Activated CD4-positive, alpha-beta T cell treated with anti-CD3 and anti-CD28 coated beads for 36 hours (primary cell): Measurements from ENCODE around the gene ANGPTL2. TPM values are rescaled to one million over a fixed set of nuclear protein-coding genes. Genes with fewer than 3 reads are reported as not detected.
"Not testable (repeated sequence)": the region's sequence is repeated elsewhere in the genome, so short reads cannot be mapped to it uniquely, and the experiment has no call there.

ENCODE experiments used
- ATAC-seq: fragments of 200-7000 bp; cut with Tn5 transposase; one replicate; pipeline ENCODE4 v1.10.0; 2021; ENCODE audit warnings: mild to moderate bottlenecking, moderate library complexity
- CTCF ChIA-PET: fragments of 350-600 bp; sonication (Branson Sonifier 250); formaldehyde crosslinking; loops from one replicate; lab custom pipeline; 2021; ENCODE audit warnings: antibody characterized with exemption; lab: Charles Lee
- POLR2A ChIA-PET: fragments of 350-600 bp; sonication (Branson Sonifier 250); formaldehyde crosslinking; loops from one replicate; lab custom pipeline; 2021; ENCODE audit warnings: antibody characterized with exemption, inconsistent platforms; lab: Charles Lee
- DNase-seq: peaks from one replicate; pipeline ENCODE4 v3.0.0-alpha.2; 2020
- H3K27ac Mint-ChIP-seq: one replicate; pipeline ENCODE4 v1.8.0; 2021; ENCODE audit warnings: mixed read lengths
- H3K27me3 Mint-ChIP-seq: one replicate; pipeline ENCODE4 v1.8.0; 2021; ENCODE audit warnings: mixed read lengths
- H3K36me3 Mint-ChIP-seq: one replicate; pipeline ENCODE4 v1.8.0; 2021; ENCODE audit warnings: low read depth, mixed read lengths
- H3K4me1 Mint-ChIP-seq: one replicate; pipeline ENCODE4 v1.8.0; 2021; ENCODE audit warnings: mixed read lengths
- H3K4me3 Mint-ChIP-seq: one replicate; pipeline ENCODE4 v1.8.0; 2021; ENCODE audit warnings: mild to moderate bottlenecking, moderate library complexity, mixed read lengths
- H3K9me3 Mint-ChIP-seq: one replicate; pipeline ENCODE4 v1.8.0; 2021; ENCODE audit warnings: low read depth, mixed read lengths
- intact Hi-C, 2 experiments: fragments of 100-400 bp; cut with DNase I in 1 of 2; cut with micrococcal nuclease in 1 of 2; formaldehyde crosslinking; loops; one replicate each; pipeline versions ENCODE4 v1.14.2 to v1.15.1; 2022 to 2024; cut with DNase I, micrococcal nuclease
- total RNA-seq, 2 experiments: library from RNA; stranded (reverse); gene quantifications; one replicate each; pipeline ENCODE4 v1.2.3, GENCODE V29; 2021

ANGPTL2 gene
- total RNA-seq, 2 experiments from 2014 or later = not detected

DNA sequence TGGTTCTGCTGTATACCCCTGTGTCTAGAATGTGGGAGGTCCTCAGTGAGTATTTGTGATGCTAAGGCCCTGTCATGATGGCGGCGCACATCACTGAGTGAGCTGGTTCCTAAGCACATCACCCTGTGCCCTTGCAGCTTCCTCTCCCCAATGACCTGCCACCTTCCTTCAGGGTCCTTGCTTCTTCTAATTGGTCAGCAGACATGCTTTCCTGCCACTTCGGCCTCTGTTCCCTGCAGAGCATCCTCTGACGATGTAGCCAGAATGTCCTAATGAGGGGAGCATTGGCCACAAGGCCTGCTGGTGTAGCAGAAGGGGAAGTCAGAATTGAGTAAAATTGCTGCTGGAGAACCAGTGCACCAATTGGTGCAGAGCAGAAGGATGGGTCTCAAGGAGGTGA lies 31.1 kb upstream of the ANGPTL2 start:
- Mint-ChIP-seq H3K36me3 (no peaks in the 10 kb centered on the region), H3K27ac (no peak overlapping the region), H3K27me3 (peaks cover 8% of the 10 kb centered on the region), H3K4me1 (peaks cover 14% of the 10 kb centered on the region), H3K9me3 (no peaks in the 10 kb centered on the region), H3K4me3 (no peak overlapping the region)
- CTCF ChIA-PET = no interaction called here
- ATAC-seq (no peak), DNase-seq (no peak)
- POLR2A ChIA-PET = no interaction called here
- intact Hi-C loops = no loop called here

DNA sequence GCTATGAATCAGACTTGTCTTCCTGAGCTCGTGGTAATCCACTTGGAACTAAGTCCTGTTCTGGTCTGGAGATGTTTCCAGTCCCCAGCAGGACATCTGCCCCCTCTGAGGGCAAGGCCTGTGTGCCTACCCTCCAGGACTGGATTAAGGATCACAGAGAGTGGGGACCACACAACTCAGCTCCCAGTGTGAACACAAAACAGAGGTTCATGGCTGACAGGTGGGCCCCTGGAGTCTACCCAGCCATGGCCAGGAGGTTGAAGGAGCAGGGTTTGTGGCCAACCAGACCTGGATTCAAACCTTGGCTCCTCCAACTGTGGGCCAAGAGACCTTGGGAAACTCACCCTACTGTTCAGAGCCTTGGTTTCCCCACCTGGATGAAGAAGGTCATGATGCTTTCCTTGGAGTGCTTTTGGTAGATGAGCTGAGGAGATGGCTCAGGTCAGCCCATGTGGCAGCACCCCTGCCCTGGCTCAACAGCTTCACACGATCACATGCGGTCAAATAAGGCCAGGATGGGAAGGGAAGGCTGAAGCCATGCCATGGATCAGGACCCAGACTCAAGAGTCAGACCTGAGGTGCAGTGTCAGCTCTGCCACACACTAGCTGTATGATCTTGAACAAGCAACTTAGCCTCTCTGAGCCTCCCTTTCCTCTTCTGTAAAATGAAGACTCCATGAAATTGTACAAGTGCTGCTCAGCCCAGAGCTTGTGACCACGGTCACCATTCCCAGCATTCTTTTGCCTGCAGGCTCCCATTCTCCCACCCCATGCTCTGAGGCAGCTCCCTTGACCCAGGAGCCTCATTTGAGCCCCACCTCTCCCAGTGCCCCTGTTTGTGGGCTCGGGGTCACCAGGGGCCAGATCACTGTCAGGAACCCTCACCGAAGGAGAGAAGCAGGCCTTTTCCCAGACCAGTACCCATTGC lies 27.3 kb upstream of the ANGPTL2 start:
- H3K27me3 Mint-ChIP-seq = peaks cover 5% of the 10 kb centered on the region
- H3K4me1 Mint-ChIP-seq = peaks cover 13% of the 10 kb centered on the region
- no peak for ATAC-seq
- POLR2A ChIA-PET = interaction anchor here (0.6 kb wide), 1 partner anchor 12 kb away, joined by 4 read pairs; no protein-coding TSS in a partner anchor
- no peaks in the 10 kb centered on the region for H3K36me3 Mint-ChIP-seq
- intact Hi-C loops = no loop called here
- no peak overlapping the region for H3K4me3 Mint-ChIP-seq
- H3K27ac Mint-ChIP-seq = no peak overlapping the region
- no peak for DNase-seq
- CTCF ChIA-PET = no interaction called here
- no peaks in the 10 kb centered on the region for H3K9me3 Mint-ChIP-seq

DNA sequence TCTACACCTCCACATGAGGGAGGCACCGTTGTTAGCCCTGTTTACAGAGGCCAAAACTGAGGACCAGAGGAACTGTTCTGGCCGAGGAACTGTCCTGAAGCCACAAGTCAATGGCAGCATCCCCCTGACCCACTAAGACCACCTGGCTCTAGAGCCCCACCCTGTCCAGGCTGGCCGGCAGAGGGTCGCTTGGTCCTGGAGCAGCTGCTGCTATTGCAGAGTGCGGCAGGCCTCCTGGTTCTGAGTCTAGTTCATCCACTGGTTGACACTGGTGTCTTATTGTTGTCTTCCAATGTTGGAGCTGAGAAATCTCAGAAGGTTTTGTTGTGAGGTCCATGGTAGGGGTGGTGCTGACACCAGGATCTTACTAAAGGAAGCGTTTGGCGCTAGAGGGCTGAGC lies 26.6 kb upstream of the ANGPTL2 start:
- peaks cover 5% of the 10 kb centered on the region for H3K27me3 Mint-ChIP-seq
- H3K4me1 Mint-ChIP-seq = peaks cover 6% of the 10 kb centered on the region

DNA sequence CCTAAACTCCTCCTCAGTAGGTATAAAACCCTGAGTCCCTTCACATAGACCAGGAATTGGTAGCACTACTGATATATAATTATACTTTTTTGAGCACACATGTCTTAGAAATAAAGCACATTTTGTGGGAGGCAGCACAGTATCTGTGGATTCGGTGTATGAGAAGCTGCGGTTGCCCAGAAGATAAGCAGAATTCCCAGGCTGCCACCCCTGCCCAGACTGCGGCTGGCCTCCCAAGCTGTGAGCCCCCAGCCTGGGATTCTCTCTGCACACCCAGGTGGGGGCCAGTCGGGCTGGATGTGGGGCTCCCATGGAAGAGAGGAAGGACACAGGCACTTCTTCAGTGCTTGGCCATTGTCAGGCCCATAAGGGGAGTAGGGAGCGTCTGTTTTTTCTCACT lies 25.6 kb upstream of the ANGPTL2 start:
- H3K36me3 Mint-ChIP-seq = no peaks in the 10 kb centered on the region

More for the DNA sequence above, 26.6 kb upstream of the ANGPTL2 start:
- H3K4me3 Mint-ChIP-seq = no peak overlapping the region
- H3K9me3 Mint-ChIP-seq = no peaks in the 10 kb centered on the region
- ChIA-PET CTCF (no interaction called here), POLR2A (no interaction called here)
- DNase-seq = no peak
- H3K36me3 Mint-ChIP-seq = no peaks in the 10 kb centered on the region
- no peak for ATAC-seq
- no peak overlapping the region for H3K27ac Mint-ChIP-seq
- intact Hi-C loops = no loop called here

DNA sequence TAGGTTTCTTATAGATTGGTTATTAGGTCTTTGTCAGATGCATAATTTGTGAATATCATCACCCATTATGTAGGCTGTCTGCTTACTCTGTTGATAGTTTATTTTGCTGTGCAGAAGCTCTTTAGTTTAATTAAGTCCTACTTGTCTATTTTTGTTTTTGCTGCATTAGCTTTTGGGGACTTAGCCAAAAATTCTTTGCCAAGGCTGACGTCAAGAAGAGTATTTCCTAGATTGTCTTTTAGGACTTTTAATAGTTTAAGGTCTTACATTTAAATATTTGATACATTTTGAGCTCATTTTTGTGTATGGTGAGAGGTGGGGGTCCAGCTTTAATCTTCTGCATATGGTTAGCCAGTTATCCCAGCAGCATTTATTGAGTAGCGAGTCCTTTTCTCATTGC lies 24.8 kb upstream of the ANGPTL2 start:
- DNase-seq = no peak
- no peaks in the 10 kb centered on the region for H3K9me3 Mint-ChIP-seq
- intact Hi-C loops = no loop called here
- no peaks in the 10 kb centered on the region for H3K4me1 Mint-ChIP-seq
- ChIA-PET CTCF (interaction anchor here (1.0 kb wide), 2 partner anchors 18 to 182 kb away, joined by 3 read pairs; no protein-coding TSS in a partner anchor), POLR2A (no interaction called here)
- H3K4me3 Mint-ChIP-seq = no peak overlapping the region
- H3K27me3 Mint-ChIP-seq = peaks cover 5% of the 10 kb centered on the region
- no peaks in the 10 kb centered on the region for H3K36me3 Mint-ChIP-seq
- H3K27ac Mint-ChIP-seq = no peak overlapping the region
- ATAC-seq = no peak

More for the DNA sequence above, 25.6 kb upstream of the ANGPTL2 start:
- ChIA-PET POLR2A (no interaction called here), CTCF (no interaction called here)
- no peak overlapping the region for H3K27ac Mint-ChIP-seq
- H3K27me3 Mint-ChIP-seq = peaks cover 5% of the 10 kb centered on the region
- H3K4me3 Mint-ChIP-seq = no peak overlapping the region
- H3K9me3 Mint-ChIP-seq = no peaks in the 10 kb centered on the region
- intact Hi-C loops = no loop called here
- no peaks in the 10 kb centered on the region for H3K4me1 Mint-ChIP-seq
- ATAC-seq (no peak), DNase-seq (no peak)

DNA sequence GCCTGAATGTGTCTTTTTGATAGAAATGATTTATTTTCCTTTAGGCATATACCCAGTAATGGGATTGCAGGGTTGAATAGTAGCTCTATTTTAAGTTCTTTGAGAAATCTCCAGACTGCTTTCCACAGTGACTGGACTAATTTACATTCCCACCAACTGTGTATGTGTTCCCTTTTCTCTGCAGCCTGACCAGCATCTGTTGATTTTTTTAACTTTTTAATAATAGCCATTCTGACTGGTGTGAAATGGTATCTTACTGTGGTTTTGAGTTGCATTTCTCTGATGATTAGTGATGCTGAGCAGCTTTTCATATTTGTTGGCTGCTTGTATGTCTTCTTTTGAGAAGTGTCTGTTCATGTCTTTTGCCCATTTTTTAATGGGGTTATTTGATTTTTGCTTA lies 24.4 kb upstream of the ANGPTL2 start:
- H3K4me3 Mint-ChIP-seq, H3K27me3 Mint-ChIP-seq, H3K4me1 Mint-ChIP-seq, H3K36me3 Mint-ChIP-seq, H3K27ac Mint-ChIP-seq, intact Hi-C loops, H3K9me3 Mint-ChIP-seq, DNase-seq, ATAC-seq, POLR2A ChIA-PET: not testable (repeated sequence)
- CTCF ChIA-PET = interaction anchor here (1.0 kb wide), 2 partner anchors 18 to 181 kb away, joined by 3 read pairs; no protein-coding TSS in a partner anchor

DNA sequence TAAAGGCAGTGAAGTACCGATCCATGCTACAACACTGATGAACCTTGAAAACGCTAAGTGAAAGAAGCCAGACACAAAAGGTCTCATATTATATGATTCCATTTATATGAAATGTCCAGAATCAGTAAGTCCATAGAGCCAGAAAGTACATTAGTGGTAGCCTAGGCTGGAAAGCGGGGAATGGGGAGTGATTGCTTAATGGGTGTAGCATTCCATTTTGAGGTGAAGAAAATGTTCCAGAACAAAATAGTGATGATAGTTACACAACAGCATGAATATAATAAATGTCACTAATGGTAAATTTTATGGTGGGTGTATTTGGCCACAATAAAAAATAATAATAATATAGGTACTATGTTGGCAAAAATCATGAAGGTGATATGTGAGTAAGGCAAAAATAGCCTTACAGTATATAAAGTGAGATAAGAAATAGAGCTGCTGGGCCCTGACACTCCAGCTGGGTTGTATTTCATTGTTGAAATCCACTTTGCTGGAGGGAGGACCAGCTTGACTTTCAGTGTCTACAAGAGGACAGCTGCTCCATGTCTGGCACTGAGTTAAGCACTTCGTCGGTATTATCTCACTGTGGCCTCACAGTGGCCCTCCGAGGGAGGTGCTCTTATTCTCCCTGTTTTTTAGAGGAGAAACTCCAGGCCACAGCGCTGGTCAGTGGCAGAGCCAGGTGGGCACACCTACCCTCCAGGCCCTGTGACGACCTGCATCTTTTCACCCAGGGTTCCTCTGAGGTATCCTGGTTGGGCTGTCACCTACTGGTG lies 22.4 kb upstream of the ANGPTL2 start:
- ATAC-seq (no peak), DNase-seq (no peak)
- Mint-ChIP-seq H3K4me1 (no peaks in the 10 kb centered on the region), H3K4me3 (no peak overlapping the region), H3K36me3 (no peaks in the 10 kb centered on the region), H3K27ac (no peak overlapping the region), H3K9me3 (no peaks in the 10 kb centered on the region), H3K27me3 (no peaks in the 10 kb centered on the region)
- intact Hi-C loops = no loop called here
- POLR2A ChIA-PET = no interaction called here
- CTCF ChIA-PET = interaction anchor here (0.7 kb wide), 1 partner anchor 68 kb away, joined by 3 read pairs; no protein-coding TSS in a partner anchor

DNA sequence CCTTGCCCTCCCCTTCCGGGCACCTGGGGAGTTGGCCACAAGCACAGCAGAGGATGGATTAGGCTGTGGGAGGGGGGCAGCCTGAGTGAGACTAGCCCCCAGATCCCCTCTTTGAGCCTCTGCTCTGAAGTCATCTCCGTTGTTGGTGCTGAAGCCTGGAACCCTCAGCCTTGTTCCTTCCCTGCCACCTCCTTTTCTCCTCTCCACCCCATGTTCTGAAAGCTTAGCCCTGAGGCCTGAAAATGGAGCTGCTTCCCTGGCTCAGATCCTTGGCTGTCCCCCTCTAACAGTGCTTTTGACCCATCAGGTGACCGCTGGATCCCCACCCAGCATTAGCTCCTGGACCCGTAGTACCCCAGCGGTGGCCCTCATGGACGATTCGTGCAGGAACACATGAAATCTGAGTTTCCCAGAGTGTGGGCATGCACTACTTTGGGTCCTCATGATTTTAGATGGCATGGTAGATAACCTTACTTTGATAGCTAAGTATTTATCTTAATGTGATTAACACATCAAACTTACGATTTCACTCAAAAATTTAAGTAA lies 21.6 kb upstream of the ANGPTL2 start:
- POLR2A ChIA-PET = no interaction called here
- DNase-seq (no peak), ATAC-seq (no peak)
- Mint-ChIP-seq H3K4me1 (no peaks in the 10 kb centered on the region), H3K4me3 (no peak overlapping the region), H3K36me3 (no peaks in the 10 kb centered on the region), H3K27ac (no peak overlapping the region), H3K27me3 (no peaks in the 10 kb centered on the region), H3K9me3 (no peaks in the 10 kb centered on the region)
- intact Hi-C loops = no loop called here
- CTCF ChIA-PET = no interaction called here

DNA sequence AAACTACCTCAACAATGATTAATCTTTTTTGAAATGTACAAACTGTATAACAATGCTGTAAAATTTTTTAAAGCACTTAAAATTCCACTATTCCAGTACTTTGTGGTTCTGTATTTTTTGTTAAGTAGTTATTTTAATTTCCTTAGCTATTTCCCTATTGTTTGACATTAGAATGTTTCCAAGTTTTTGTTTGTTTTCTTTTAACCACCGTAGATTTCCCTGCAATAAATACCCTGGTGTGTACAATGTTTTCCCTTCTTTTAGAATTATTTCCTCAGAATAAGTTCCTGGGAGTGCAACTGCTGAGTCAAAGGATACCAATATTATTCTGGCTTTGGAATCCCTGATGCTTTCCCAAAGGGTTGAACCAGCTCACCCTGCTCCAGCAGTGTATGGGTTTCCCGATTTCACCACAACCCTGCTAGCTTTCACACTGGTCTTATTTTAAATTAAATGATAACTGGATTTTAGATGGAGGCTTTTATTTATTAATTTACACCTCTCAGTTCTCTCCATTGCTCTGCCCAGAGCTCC lies 20.6 kb upstream of the ANGPTL2 start:
- intact Hi-C loops = no loop called here
- Mint-ChIP-seq H3K4me1 (no peaks in the 10 kb centered on the region), H3K27me3 (no peaks in the 10 kb centered on the region), H3K36me3 (no peaks in the 10 kb centered on the region), H3K27ac (no peak overlapping the region), H3K4me3 (no peak overlapping the region), H3K9me3 (no peaks in the 10 kb centered on the region)
- ATAC-seq (no peak), DNase-seq (no peak)
- POLR2A ChIA-PET = no interaction called here
- CTCF ChIA-PET = interaction anchor here (1.4 kb wide), 1 partner anchor 168 kb away, joined by 5 read pairs; no protein-coding TSS in a partner anchor

DNA sequence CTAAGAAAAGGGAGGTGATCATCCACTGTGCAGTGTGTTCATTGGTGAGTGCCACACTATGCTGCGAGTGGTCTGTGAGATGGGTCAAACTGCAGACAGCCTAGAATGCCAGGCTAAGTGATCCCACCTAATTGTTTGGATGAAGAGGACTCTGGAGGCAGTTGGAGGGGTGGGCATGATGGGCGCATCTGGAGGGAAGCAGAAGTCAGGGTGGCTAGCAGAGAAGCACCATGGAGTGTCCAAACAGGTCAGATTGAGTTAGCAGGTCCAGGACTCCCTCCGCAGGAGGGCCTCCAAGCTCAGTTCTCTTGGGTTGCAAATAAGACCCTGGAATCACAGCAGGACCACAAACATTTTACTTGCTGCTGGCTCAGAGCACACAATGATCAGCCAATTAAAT lies 19.9 kb upstream of the ANGPTL2 start:
- CTCF ChIA-PET = interaction anchor here (1.4 kb wide), 1 partner anchor 167 kb away, joined by 5 read pairs; no protein-coding TSS in a partner anchor

More for the DNA sequence above, 19.9 kb upstream of the ANGPTL2 start:
- Mint-ChIP-seq H3K4me3 (no peak overlapping the region), H3K4me1 (no peaks in the 10 kb centered on the region), H3K9me3 (no peaks in the 10 kb centered on the region), H3K27ac (no peak overlapping the region), H3K36me3 (no peaks in the 10 kb centered on the region), H3K27me3 (no peaks in the 10 kb centered on the region)
- POLR2A ChIA-PET = no interaction called here
- DNase-seq = no peak
- ATAC-seq = no peak
- intact Hi-C loops = no loop called here
